ENCODE data around the gene SIDT1.
"Not testable (repeated sequence)": the region's sequence is repeated elsewhere in the genome, so short reads cannot be mapped to it uniquely, and the experiment has no call there.

Gene SIDT1

DNA sequence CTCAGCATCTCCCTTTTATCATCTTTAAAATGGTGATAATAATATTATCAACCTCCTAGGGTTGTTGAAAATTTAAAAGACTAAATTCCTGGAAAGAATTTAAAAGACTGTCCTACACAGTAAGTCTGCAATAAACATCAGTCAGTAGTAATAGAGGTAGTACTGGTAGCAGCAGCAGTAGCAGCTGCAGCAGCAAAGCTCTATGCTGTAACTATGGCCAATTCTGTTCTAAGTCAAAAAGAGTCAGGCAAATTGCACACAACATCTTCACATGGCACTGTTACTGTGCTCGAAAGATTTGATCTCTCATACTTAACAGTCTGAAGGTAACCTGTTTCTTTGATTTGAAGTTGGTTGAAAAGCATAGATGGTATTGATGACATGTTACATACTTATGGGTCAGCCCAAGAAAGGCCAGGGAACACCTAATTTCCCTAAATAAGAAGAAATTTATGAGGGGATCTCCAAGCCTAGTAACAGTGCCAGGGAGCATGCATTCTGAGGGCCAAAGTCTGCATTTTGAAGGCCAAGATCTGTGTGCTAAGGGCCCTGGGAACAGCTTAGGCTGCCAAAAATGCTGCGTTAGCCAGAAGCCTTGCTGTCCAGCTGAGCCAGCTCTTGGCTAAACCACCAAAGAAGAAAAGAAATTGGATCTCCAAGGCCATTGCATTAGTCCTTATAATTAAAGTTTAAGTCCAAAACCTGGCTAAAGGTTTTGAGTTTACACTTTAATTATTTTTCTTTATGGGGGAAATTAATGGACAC is 68.2 kb downstream of the SIDT1 start:
- no peak for DNase-seq

GRCh38 chr3:113601240-113601639 is 68.9 kb downstream of the SIDT1 start:
- DNase-seq = no peak

DNA sequence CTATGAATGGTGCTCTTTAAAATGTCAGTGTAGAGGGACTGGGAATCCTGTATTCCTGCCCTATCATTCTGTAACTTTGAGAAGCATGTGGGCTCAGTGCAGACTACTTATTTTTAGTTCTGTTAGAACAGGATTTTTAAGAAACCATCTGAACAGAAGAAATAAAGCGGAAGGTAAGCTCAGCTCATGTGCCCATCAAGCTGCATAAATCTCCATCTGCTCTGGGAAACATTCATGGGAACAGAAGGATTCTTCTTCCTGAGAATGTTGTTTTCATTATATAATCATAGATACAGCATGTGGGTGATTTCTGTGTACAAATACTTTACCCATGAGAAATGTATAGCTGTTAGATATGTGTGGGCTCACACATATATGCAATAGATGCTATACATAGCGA is 69.9 kb downstream of the SIDT1 start:
- DNase-seq = no peak

DNA sequence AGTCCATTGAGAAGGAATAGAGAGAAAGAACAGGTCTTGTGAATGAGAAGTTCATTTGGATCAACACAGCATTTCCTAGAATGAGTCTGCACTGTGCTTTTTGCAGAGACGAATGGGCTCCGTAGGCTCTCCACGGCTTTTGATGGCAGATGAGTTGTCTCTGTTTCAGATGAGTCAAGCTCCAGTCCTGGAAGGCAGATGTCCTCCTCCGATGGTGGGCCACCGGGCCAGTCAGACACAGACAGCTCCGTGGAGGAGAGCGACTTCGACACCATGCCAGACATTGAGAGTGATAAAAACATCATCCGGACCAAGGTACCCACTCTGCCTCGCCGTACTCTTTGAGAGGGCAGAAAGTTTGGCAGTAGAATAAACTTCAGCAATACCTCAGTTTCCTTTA is 70.5 kb downstream of the SIDT1 start:
- DNase-seq = no peak

- peak; percentile 84 for DNase-seq
Observed at GRCh38 chr3:113606539-113607218, 74.3 kb downstream of the SIDT1 start.

- DNase-seq = no peak
Observed at GRCh38 chr3:113607219-113607596, 74.9 kb downstream of the SIDT1 start.

DNA sequence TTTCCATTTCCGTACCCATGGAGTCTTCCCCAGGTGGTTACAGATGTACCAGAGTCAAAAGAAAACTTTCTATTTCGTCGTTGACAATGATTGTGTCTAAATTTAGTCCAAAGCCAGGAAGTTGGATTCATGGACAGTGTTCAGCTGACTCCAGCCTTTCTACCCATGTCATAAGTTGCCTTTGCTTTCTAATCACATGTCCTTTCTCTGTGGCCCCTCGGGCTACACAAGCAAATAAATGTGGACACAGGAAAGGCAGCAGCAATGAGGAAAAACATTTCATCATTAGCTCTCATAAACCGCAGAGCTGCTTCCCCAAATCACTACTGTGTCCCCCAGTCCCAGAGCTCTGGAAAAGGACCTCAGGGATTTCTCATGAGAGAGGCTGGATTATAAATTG is 82.0 kb downstream of the SIDT1 start:
- no peak for DNase-seq

DNA sequence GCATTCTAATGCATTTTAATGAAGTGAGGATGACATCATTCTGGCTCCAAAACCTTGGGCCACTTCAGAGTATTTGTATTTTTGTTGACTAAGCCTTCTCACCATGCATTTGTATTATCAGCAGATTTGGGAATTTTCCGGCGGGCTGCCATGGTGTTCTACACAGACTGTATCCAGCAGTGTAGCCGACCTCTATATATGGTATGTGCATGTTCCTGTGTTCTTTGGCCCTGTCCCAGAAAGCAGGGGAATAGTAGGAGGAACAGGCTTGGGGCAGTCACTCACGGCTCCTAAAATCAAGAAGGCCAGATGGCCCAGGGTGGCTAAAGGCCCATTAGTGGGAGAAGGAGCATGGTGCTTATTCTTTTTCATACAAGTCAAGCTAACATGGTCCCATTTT is 83.6 kb downstream of the SIDT1 start:
- no peak for DNase-seq

- no peak for DNase-seq
Observed at GRCh38 chr3:113617726-113618125, 85.4 kb downstream of the SIDT1 start.

- DNase-seq = peak; percentile 34
Observed at GRCh38 chr3:113620091-113620490, 87.7 kb downstream of the SIDT1 start.

GRCh38 chr3:113623324-113623723 is 91.0 kb downstream of the SIDT1 start:
- DNase-seq = no peak

DNA sequence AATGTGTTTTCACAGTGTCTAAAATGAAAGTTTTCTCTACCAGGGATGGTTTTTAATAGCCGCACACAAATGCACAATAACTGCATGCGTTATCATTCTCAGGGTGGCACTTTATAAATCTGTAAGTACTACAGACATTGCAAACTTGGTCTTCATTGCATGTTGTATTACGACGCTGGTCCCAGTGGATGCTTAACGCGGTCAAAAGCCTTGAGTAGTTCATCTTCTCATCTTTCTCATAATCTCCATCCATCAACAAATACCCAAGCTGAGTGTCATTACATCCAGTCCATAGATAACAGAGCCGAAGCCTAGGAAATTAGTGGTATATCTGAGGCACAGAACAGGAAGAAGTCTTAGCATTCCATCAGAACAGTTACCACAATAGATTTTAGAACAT is 91.5 kb downstream of the SIDT1 start:
- DNase-seq = no peak

GRCh38 chr3:113625834-113626233 is 93.5 kb downstream of the SIDT1 start:
- no peak for DNase-seq

GRCh38 chr3:113626503-113627371 is 94.4 kb downstream of the SIDT1 start:
- peak; percentile 71 for DNase-seq

DNA sequence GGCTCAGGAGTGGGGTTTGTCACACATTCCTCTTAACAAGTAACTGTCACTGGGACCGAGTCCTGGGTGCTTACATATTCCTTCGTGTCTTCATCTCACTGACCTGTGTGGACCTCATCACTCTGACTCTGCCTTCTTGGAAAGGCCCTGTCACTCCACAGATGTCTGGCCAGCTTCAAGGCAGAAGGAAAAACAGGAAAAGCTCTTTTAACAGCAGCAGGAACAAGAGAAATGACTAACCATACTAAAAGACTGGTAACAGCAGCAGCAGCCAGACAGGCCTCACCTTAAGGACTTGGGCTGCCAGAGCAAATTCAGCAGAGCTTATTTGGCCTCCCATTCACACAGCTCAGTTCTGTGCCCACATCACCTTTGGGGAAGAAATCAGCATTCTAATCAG is 96.0 kb downstream of the SIDT1 start:
- DNase-seq = no peak

GRCh38 chr3:113628788-113629187 is 96.4 kb downstream of the SIDT1 start:
- DNase-seq = no peak

- DNase-seq = no peak
Observed at GRCh38 chr3:113629584-113630421, 97.4 kb downstream of the SIDT1 start.

- DNase-seq = no peak
Observed at GRCh38 chr3:113630956-113631542, 98.7 kb downstream of the SIDT1 start.

GRCh38 chr3:113631573-113631972 is 99.2 kb downstream of the SIDT1 start:
- no peak for DNase-seq

DNA sequence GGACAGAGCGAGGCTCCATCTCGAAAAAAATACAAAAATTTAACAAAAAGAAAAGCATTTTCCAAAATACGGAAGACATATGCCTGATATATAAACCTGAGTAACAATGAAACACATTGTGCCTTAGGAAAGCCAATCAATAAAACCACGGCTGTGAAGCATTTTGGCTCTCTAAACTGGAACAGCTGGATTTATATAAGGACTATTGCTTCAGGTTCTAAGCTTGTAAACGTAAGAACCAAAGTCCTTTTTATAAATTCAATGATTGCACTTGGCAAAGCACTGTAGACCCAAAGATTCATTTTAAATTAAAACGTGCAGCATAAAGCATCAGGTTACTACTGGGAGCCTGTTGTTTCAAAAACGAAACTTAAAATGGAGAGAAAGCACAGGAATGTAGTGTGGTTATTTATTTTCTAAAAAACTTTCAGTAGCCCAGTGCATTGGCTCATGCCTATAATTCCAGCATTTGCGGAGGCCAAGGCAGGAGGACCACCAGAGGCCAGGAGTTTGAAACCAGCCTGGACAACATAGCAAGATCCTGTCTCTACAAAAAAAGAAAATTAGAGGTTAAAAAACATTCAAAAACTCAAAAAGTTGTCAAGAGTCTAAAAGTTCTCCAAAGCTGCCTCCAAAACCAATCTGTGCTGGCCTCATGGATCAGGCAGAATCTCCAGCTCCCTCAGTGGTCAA is 102.6 kb downstream of the SIDT1 start:
- DNase-seq = no peak

DNA sequence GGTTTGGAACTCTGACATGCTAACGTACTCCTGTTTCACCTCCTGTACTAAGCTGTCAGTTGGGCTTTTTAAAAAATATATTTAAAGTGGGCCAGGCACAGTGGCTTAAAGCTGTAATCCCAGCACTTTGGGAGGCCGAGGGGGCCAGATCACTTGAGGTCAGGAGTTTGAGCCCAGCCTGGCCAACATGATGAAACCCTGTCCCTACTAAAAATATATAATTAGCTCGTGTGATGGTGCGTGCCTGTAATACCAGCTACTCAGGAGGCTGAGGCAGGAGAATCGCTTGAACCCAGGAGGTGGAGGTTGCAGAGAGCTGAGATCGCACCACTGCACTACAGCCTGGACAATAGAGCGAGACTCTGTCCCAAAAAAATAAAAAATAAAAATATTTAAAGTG is 103.7 kb downstream of the SIDT1 start:
- not testable (repeated sequence) for DNase-seq

GRCh38 chr3:113637756-113638155 is 105.4 kb downstream of the SIDT1 start:
- no peak for DNase-seq
